ENCODE results near the gene MGRN1.

MGRN1 gene

GRCh38 chr16:4613636-4614570, 10.7 kb upstream of the MGRN1 start:
- H3K9me3 ChIP-seq (ENCODE audit: insufficient read depth, low read depth, low read length) = no peaks in the 10 kb centered on the region
- H3K9ac ChIP-seq (ENCODE audit: low read depth, low read length) = peak overlapping the region; percentile 98
- H3K4me1 ChIP-seq (ENCODE audit: insufficient read depth, low read length) = 0 out of 2 replicates have a peak, but pooled peaks cover 15% of the 10 kb centered on the region
- peak overlapping the region; percentile 94 for H3K27ac ChIP-seq (ENCODE audit: low read depth, low read length)
- H3K27me3 ChIP-seq (ENCODE audit: insufficient read depth, low read length) = no peaks in the 10 kb centered on the region
- WGBS = 1% methylated on average over 91 of the region's 92 CpGs
- peak overlapping the region; percentile 94 for H3K4me3 ChIP-seq (ENCODE audit: low read length)
- peaks cover 6% of the 10 kb centered on the region for H3K36me3 ChIP-seq (ENCODE audit: insufficient read depth, low read length)

- peak within 1 kb of the TSS; percentile 94 for H3K27ac ChIP-seq (ENCODE audit: low read depth, low read length)
- peak within 1 kb of the TSS; percentile 98 for H3K9ac ChIP-seq (ENCODE audit: low read depth, low read length)
- H3K4me1 ChIP-seq (ENCODE audit: insufficient read depth, low read length) = 0 out of 2 replicates have a peak, but pooled peaks cover 15% of the 10 kb centered on the region
- 13% methylated on average over 100 of the region's 100 CpGs for WGBS
- H3K27me3 ChIP-seq (ENCODE audit: insufficient read depth, low read length) = no peaks in the 10 kb centered on the region
- no peaks in the 10 kb centered on the region for H3K9me3 ChIP-seq (ENCODE audit: insufficient read depth, low read depth, low read length)
- peak within 1 kb of the TSS; percentile 94 for H3K4me3 ChIP-seq (ENCODE audit: low read length)
- 0 out of 2 replicates have a peak, but pooled peaks cover 2% of the 10 kb centered on the region for H3K36me3 ChIP-seq (ENCODE audit: insufficient read depth, low read length)
Observed at GRCh38 chr16:4614571-4615383, 9.8 kb upstream of the MGRN1 start, which contains the start of gene UBALD1. UBALD1 (minus strand) TSS chr16:4614888; CDS start chr16:4614797, 91 bp downstream.

DNA sequence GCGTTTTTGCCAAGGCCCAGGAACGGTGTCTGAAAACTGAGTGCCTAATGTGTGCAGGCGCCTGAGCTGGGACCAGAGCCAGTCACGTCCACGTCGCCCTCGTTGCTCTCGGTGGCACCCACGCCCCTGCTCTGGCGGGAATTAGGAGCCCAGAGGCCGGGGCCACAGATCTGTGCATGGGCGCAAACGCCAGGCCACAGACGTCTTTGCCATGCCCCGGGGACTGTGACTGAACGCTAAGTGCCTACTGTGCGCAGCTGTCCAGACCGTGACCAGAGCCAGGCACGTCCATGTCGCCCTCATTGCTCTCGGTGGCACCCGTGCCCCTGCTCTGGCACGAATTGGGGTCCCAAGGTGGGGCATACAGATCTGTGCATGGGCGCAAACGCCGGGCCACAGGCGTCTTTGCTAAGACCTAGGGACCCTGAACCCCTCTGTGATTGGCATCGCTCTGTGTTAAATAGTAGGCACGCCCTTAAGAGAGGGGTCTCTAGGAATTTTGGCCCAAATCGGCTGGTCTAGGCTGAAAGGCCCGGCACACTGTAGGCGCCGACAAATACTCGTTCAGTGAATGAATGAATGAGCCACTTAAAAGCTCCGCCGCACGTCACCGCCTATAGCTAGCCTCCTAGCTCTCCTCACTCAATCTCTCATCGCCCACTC, 9.1 kb upstream of the MGRN1 start:
- Histone ChIP-seq H3K4me3 (ENCODE audit: low read length) (peak overlapping the region; percentile 94), H3K27me3 (ENCODE audit: insufficient read depth, low read length) (no peaks in the 10 kb centered on the region), H3K27ac (ENCODE audit: low read depth, low read length) (peak overlapping the region; percentile 94), H3K9me3 (ENCODE audit: insufficient read depth, low read depth, low read length) (no peaks in the 10 kb centered on the region), H3K4me1 (ENCODE audit: insufficient read depth, low read length) (0 out of 2 replicates have a peak, but pooled peaks cover 15% of the 10 kb centered on the region), H3K36me3 (ENCODE audit: insufficient read depth, low read length) (no peaks in the 10 kb centered on the region), H3K9ac (ENCODE audit: low read depth, low read length) (peak overlapping the region; percentile 98)
- 89% methylated on average over 39 of the region's 39 CpGs for whole genome bisulfite sequencing

GRCh38 chr16:4616047-4616811, 8.4 kb upstream of the MGRN1 start:
- 0 out of 2 replicates have a peak, but pooled peaks cover 15% of the 10 kb centered on the region for H3K4me1 ChIP-seq (ENCODE audit: insufficient read depth, low read length)
- peak overlapping the region; percentile 99 for H3K27ac ChIP-seq (ENCODE audit: low read depth, low read length)
- WGBS = under 1% methylated on average over 57 of the region's 57 CpGs

GRCh38 chr16:4617880-4618279, 6.7 kb upstream of the MGRN1 start:
- Histone ChIP-seq H3K9me3 (ENCODE audit: insufficient read depth, low read depth, low read length) (no peaks in the 10 kb centered on the region), H3K9ac (ENCODE audit: low read depth, low read length) (0 out of 2 replicates have a peak overlapping the region, but pooled peaks have one; percentile 94), H3K4me1 (ENCODE audit: insufficient read depth, low read length) (0 out of 2 replicates have a peak, but pooled peaks cover 15% of the 10 kb centered on the region), H3K36me3 (ENCODE audit: insufficient read depth, low read length) (no peaks in the 10 kb centered on the region), H3K4me3 (ENCODE audit: low read length) (no peak overlapping the region), H3K27me3 (ENCODE audit: insufficient read depth, low read length) (no peaks in the 10 kb centered on the region), H3K27ac (ENCODE audit: low read depth, low read length) (peak overlapping the region; percentile 99)
- 91% methylated on average over 8 of the region's 8 CpGs for WGBS

More at GRCh38 chr16:4616047-4616811, 8.4 kb upstream of the MGRN1 start:
- H3K36me3 ChIP-seq (ENCODE audit: insufficient read depth, low read length) = no peaks in the 10 kb centered on the region
- no peaks in the 10 kb centered on the region for H3K9me3 ChIP-seq (ENCODE audit: insufficient read depth, low read depth, low read length)
- peak overlapping the region; percentile 98 for H3K9ac ChIP-seq (ENCODE audit: low read depth, low read length)
- no peaks in the 10 kb centered on the region for H3K27me3 ChIP-seq (ENCODE audit: insufficient read depth, low read length)
- peak overlapping the region; percentile 61 for H3K4me3 ChIP-seq (ENCODE audit: low read length)

- no peaks in the 10 kb centered on the region for H3K36me3 ChIP-seq (ENCODE audit: insufficient read depth, low read length)
- H3K9me3 ChIP-seq (ENCODE audit: insufficient read depth, low read depth, low read length) = no peaks in the 10 kb centered on the region
- H3K27ac ChIP-seq (ENCODE audit: low read depth, low read length) = peak overlapping the region; percentile 20; the same call in 1 of the 2 replicates
- no peaks in the 10 kb centered on the region for H3K27me3 ChIP-seq (ENCODE audit: insufficient read depth, low read length)
- no peak overlapping the region for H3K4me3 ChIP-seq (ENCODE audit: low read length)
- 0 out of 2 replicates have a peak, but pooled peaks cover 7% of the 10 kb centered on the region for H3K4me1 ChIP-seq (ENCODE audit: insufficient read depth, low read length)
- 90% methylated on average over 8 of the region's 8 CpGs for WGBS
- peak overlapping the region; percentile 24; the same call in 1 of the 2 replicates for H3K9ac ChIP-seq (ENCODE audit: low read depth, low read length)
Observed at GRCh38 chr16:4618645-4619418, 5.8 kb upstream of the MGRN1 start.

GRCh38 chr16:4623593-4623992, 1.0 kb upstream of the MGRN1 start:
- H3K36me3 ChIP-seq (ENCODE audit: insufficient read depth, low read length) = 0 out of 2 replicates have a peak, but pooled peaks cover 6% of the 10 kb centered on the region
- H3K27ac ChIP-seq (ENCODE audit: low read depth, low read length) = no peak overlapping the region
- no peak overlapping the region for H3K9ac ChIP-seq (ENCODE audit: low read depth, low read length)
- WGBS = 95% methylated on average over 7 of the region's 7 CpGs
- H3K27me3 ChIP-seq (ENCODE audit: insufficient read depth, low read length) = no peaks in the 10 kb centered on the region
- 0 out of 2 replicates have a peak, but pooled peaks cover 4% of the 10 kb centered on the region for H3K4me1 ChIP-seq (ENCODE audit: insufficient read depth, low read length)
- H3K9me3 ChIP-seq (ENCODE audit: insufficient read depth, low read depth, low read length) = no peaks in the 10 kb centered on the region
- no peak overlapping the region for H3K4me3 ChIP-seq (ENCODE audit: low read length)

GRCh38 chr16:4624827-4625559, 367 bp downstream of the MGRN1 start:
- Histone ChIP-seq H3K9me3 (ENCODE audit: insufficient read depth, low read depth, low read length) (no peaks in the 10 kb centered on the region), H3K27me3 (ENCODE audit: insufficient read depth, low read length) (no peaks in the 10 kb centered on the region), H3K4me1 (ENCODE audit: insufficient read depth, low read length) (0 out of 2 replicates have a peak, but pooled peaks cover 4% of the 10 kb centered on the region), H3K9ac (ENCODE audit: low read depth, low read length) (peak overlapping the region; percentile 85), H3K4me3 (ENCODE audit: low read length) (peak overlapping the region; percentile 81), H3K36me3 (ENCODE audit: insufficient read depth, low read length) (0 out of 2 replicates have a peak, but pooled peaks cover 6% of the 10 kb centered on the region), H3K27ac (ENCODE audit: low read depth, low read length) (peak overlapping the region; percentile 87)
- WGBS = under 1% methylated on average over 80 of the region's 80 CpGs

- Histone ChIP-seq H3K4me1 (ENCODE audit: insufficient read depth, low read length) (0 out of 2 replicates have a peak, but pooled peaks cover 4% of the 10 kb centered on the region), H3K27ac (ENCODE audit: low read depth, low read length) (peak overlapping the region; percentile 87), H3K36me3 (ENCODE audit: insufficient read depth, low read length) (0 out of 2 replicates have a peak, but pooled peaks cover 6% of the 10 kb centered on the region), H3K4me3 (ENCODE audit: low read length) (peak overlapping the region; percentile 81), H3K27me3 (ENCODE audit: insufficient read depth, low read length) (no peaks in the 10 kb centered on the region), H3K9me3 (ENCODE audit: insufficient read depth, low read depth, low read length) (no peaks in the 10 kb centered on the region), H3K9ac (ENCODE audit: low read depth, low read length) (peak overlapping the region; percentile 85)
- WGBS = 18% methylated on average over 11 of the region's 11 CpGs
Observed at GRCh38 chr16:4625560-4626159, 1.0 kb downstream of the MGRN1 start.
